HG02938 (cell line): ENCODE measurements around the gene AGPS.
"Not testable (repeated sequence)": the region's sequence is repeated elsewhere in the genome, so short reads cannot be mapped to it uniquely, and the experiment has no call there.

ENCODE experiments used
- ATAC-seq: cut with Tn5 transposase; IDR thresholded peaks from one replicate; pipeline ENCODE4 v1.9.1; 2021; ENCODE audit warnings: mild to moderate bottlenecking, moderate library complexity; ENCODE audit not compliant: unreplicated experiment

AGPS gene

DNA sequence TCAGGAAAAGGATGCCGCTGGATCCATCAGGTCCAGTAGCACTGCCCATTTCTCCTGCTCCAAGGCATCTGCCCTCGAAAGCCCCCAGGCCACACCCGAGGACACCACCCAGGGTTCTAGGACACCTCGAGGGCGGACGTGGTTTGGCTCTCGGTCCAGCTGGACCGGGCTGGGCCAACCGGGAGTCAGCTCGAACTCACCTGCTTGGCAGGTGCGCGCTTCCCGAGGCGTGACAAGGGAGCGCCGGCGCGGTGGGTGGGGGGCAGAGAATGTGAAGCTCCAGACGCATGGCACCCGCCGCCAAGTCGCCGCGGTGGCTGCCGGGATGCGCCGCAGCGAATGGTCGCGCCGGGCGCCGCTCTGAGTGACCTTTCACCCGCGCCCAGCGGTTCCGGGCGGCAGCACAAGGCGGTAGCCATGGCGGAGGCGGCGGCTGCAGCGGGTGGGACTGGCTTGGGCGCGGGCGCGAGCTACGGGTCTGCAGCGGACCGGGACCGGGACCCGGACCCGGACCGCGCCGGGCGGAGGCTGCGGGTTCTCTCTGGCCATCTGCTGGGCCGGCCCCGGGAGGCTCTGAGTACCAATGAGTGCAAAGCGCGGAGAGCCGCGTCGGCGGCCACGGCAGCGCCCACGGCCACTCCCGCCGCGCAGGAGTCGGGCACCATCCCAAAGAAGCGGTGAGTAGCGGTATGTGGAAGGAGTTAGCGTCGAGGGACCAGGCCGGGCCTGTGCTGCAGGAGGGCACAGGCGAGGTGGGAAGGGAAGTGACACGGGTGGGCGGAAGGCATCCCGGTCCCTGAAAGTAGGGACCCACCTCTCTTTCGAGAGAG lies at the start of gene AGPS:
Gene AGPS, plus strand, starts transcription at position 401 of the 830 bp plus-strand sequence. Its CDS starts 17 bp downstream, at position 418.
- peak; percentile 84 for ATAC-seq

GRCh38 chr2:177343773-177344172 lies 48.8 kb upstream of the AGPS start:
- no peak for ATAC-seq

GRCh38 chr2:177344316-177344715 lies 48.3 kb upstream of the AGPS start:
- no peak for ATAC-seq

DNA sequence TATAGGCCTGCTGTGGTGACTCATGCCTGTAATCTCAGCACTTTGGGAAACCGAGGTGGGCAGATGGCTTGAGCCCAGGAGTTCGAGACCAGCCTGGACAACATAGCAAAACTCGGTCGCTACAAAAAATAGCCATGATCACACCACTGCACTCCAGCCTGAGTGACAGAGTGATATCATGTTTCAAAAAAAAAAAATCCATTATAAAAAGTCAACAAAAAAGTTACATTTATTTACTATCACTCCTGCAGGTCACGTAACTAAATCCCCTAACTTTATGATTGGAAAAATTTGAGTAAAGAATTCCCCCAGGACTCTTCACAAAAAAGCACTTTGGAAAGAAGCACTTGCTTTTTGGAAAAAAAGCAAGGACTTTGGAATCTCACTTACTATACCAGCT lies 46.4 kb upstream of the AGPS start:
- no peak for ATAC-seq

DNA sequence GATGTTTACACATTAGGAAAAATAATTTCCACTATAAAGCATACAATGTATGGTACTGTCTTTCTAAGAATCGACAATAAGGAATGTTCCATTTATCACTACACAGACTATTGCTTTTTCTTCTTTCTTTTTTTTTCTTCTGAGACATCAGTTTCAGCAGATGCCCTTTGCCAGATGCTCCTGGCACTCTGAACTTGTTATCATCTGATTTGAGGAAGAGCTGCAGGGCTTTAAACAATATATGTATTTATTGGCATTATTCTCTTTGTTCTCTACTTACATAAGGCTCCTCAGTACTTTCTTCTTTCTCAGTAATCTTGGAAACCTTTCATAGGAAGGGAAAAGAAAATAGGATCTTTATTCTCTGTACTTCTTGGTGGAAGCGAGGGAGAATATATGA lies 45.0 kb upstream of the AGPS start:
- ATAC-seq: no peak

DNA sequence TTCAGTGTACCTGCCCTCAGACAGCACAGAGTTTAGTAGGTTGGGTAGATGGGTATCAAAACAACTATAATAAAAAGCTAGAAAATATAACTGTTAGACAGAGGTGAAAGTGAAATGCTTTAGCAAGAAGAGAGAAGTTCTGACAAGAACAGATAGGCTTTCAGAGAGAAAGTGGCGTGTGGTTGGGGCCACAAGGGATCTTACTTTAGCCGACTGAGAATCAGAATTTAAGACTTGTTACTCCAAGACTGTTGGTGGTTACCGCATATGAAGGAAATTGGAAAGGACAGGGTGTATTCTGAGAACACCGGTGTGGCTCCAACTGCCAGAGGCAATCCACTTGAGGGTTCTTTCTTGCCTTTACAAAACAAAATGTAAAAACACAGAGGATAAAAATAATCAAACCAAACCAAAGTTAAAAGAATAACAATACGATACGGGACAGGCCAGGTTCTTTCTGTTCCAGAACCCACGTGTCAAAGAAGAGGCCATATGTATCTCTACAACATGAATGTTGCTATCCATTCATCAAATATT lies 44.4 kb upstream of the AGPS start:
- no peak for ATAC-seq

DNA sequence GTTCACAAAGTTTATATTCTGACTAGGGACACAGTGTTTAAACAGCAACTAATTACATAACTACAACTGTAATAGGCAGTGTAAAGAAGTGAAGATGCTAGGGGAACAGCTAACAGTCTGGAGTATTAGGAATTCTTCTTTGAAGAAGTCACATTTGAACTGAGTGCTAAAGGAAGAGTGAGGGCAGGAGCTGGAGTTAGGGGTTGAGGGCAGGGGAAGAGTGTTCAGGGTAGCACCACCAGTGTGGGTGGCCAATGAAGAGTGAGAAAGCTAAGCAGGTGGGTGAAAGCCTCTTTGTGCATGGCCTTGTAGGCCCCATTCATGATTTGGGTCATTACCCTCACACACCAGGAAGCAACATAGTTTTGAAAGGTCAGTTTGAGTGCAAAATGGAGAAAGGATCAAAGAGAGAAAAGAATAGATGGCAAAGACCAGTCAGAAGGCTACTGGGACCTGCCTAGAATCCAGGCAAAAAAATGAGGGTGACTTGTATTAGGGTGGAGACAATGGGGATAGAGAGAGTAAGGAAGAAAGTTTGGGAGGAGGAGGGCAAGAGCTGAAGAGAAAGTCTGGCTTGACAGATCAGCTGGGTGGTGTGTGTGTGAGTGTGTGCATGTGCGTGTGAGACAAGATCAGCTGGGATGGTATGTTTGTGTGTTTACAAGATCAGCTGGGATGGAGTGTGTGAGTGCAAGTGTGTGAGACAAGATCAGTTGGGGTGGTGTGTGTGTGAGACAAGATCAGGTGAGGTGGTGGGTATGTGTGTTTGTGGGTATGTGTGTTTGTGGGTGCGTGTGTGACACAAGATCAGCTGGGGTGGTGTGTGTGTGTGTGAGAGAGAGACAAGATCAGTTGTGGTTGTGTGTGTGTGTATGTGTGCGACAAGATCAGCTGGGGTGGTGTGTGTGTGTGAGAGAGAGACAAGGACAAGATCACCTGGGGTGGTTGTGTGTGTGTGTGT lies 43.6 kb upstream of the AGPS start:
- no peak for ATAC-seq

DNA sequence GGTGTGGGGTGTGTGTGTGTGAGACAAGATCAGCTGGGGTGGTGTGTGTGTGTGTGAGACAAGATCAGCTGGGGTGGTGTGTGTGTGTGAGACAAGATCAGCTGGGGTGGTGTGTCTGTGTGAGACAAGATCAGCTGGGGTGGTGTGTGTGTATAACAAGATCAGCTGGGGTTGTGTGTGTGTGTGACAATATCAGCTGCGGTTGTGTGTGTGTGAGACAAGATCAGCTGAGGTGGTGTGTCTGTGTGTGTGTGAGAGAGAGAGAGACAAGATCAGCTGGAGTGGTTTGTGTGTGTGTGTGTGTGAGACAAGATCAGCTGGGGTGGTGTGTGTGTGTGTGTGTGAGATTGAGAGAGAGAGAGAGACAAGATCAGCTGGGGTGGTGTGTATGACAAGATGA lies 41.9 kb upstream of the AGPS start:
- ATAC-seq: not testable (repeated sequence)

GRCh38 chr2:177351121-177351520 lies 41.5 kb upstream of the AGPS start:
- ATAC-seq: not testable (repeated sequence)

DNA sequence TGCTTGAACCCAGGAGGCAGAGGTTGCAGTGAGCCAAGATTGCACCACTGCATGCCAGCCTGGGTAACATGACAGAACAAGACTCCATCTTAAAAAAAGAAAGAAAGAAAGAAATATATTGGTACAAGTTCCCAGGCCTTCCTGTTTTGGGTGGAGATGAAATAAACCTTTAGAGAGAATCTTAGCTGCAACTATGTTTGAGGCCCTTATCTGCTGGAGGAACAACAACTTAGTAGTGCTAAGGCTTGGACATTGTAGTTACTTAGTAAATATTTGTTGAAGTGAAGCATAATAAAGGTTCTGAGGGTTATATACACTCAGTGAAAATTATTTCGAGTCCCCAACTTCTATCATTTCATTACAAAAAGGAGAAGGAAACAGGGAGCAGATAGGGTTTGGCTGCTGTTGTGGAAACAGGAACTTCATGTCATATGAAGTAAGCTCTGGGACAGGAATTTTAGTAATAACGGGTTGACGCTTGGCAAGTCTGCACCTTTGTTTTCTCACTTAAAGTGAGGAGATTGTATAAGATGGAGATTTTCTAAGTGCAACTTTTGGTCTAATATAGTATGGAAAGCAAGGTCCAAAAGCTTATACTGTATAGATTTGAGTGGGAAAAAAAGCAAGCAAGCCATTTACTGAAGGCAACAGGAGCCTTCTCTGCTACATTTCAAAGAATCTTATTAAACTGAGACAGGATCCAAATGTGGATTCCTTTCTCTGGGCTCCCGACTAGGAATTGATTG lies 40.0 kb upstream of the AGPS start:
- ATAC-seq: no peak

DNA sequence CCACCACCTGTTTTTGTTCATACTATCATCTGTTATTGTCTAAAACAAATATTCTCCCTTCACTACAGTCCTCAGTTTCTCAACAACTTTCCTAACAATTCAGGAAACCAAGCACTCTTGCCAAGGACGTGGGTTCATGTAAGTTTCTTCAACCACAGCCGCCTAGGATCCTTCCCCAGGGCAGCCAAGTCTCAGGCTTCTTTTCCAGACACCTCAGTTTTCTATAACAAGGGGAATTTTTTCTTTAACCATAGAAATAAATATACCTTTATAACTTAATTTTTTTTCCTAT lies 39.4 kb upstream of the AGPS start:
- ATAC-seq: no peak

DNA sequence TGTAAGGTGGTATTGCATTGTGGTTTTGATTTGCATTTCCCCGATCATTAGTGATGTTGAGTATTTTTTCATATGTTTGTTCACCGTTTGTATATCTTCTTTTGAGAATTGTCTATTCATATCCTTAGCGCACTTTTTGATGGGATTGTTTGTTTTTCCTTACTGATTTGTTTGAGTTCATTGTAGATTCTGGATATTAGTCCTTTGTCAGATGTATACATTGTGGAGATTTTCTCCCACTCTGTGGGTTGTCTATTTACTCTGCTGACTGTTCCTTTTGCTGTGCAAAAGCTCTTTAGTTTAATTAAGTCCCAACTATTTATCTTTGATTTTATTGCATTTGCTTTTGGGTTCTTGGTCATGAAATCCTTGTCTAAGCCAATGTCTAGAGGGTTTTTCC lies 38.0 kb upstream of the AGPS start:
- ATAC-seq: not testable (repeated sequence)

- ATAC-seq: no peak
Observed at GRCh38 chr2:177355874-177356273, 36.7 kb upstream of the AGPS start.

GRCh38 chr2:177359836-177360595 lies 32.6 kb upstream of the AGPS start:
- ATAC-seq: no peak

- ATAC-seq: no peak
Observed at GRCh38 chr2:177362499-177362898, 30.1 kb upstream of the AGPS start.

- ATAC-seq: no peak
Observed at GRCh38 chr2:177363332-177363731, 29.2 kb upstream of the AGPS start.

GRCh38 chr2:177365764-177366163 lies 26.8 kb upstream of the AGPS start:
- ATAC-seq: not testable (repeated sequence)

DNA sequence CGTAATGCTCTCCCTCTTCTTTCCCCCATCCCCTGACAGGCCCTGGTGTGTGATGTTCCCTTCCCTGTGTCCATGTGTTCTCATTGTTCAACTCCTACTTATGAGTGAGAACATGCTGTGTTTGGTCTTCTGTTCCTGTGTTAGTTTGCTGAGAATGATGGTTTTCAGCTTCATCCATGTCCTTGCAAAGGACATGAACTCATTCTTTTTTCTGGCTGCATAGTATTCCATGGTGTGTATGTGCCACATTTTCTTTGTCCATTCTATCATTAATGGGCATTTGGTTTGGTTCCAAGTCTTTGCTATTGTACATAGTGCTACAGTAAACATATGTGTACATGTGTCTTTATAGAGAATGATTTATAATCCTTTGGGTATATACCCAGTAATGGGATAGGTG lies 24.6 kb upstream of the AGPS start:
- ATAC-seq: not testable (repeated sequence)

DNA sequence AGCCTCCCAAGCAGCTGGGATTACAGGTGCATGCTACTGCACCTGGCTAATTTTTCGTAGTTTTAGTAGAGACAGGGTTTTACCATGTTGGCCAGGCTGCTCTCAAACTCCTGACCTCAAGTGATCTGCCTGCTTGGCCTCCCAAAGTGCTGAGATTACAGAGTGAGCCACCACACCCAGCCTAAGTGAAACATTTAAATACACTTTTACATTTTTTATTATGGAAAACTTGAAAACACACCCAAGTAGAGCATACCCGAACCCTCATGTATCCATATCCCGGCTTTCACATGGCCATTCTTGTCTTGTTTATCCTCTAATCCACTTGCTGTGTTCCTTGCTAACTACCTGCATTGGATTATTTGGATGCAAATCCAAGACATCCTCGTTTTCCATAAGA lies 13.2 kb upstream of the AGPS start:
- no peak for ATAC-seq

- no peak for ATAC-seq
Observed at GRCh38 chr2:177380181-177380580, 12.4 kb upstream of the AGPS start.
